G401 (cell line): ENCODE data around the gene MKRN2. TPM values are rescaled to one million over a fixed set of nuclear protein-coding genes. Genes with fewer than 3 reads are reported as not detected.
"Not testable (repeated sequence)": the region's sequence is repeated elsewhere in the genome, so short reads cannot be mapped to it uniquely, and the experiment has no call there.

ENCODE experiments used
- DNase-seq: peaks from one replicate; pipeline ENCODE4 v3.0.0-alpha.2; 2015; ENCODE audit warnings: low spot score
- in situ Hi-C: cut with HindIII; loops from 2 replicates; pipeline ENCODE4 v1.10.0; 2016; ENCODE audit warnings: low sequenced_read_pairs, mixed read lengths
- total RNA-seq: library from RNA; depleted of rRNA; stranded (reverse); fragments of >200 nt; shearing (Covaris generic); gene quantifications from 2 replicates; pipeline ENCODE4 v1.2.3, GENCODE V29; 2014; rRNA removed

Gene MKRN2
- total RNA-seq, 1 experiment from 2014 or later: 24.0 TPM

GRCh38 chr3:12620729-12621128 is 63.8 kb downstream of the MKRN2 start:
- in situ Hi-C loops: no loop called here
- DNase-seq: no peak

GRCh38 chr3:12622335-12622734 is 65.4 kb downstream of the MKRN2 start:
- DNase-seq: no peak
- in situ Hi-C loops: no loop called here

- no peak for DNase-seq
- in situ Hi-C loops: no loop called here
Observed at GRCh38 chr3:12624056-12624455, 67.2 kb downstream of the MKRN2 start.

GRCh38 chr3:12624964-12625363 is 68.1 kb downstream of the MKRN2 start:
- in situ Hi-C loops, DNase-seq: not testable (repeated sequence)

GRCh38 chr3:12627370-12627769 is 70.5 kb downstream of the MKRN2 start:
- DNase-seq: no peak
- in situ Hi-C loops: no loop called here

GRCh38 chr3:12628813-12629212 is 71.9 kb downstream of the MKRN2 start:
- in situ Hi-C loops: no loop called here
- no peak for DNase-seq

- in situ Hi-C loops: no loop called here
- DNase-seq: peak; percentile 32
Observed at GRCh38 chr3:12629560-12629959, 72.7 kb downstream of the MKRN2 start.

GRCh38 chr3:12630292-12630691 is 73.4 kb downstream of the MKRN2 start:
- no peak for DNase-seq
- in situ Hi-C loops: no loop called here

- in situ Hi-C loops, DNase-seq: not testable (repeated sequence)
Observed at GRCh38 chr3:12630843-12631242, 74.0 kb downstream of the MKRN2 start.

- in situ Hi-C loops: no loop called here
- no peak for DNase-seq
Observed at GRCh38 chr3:12632523-12632922, 75.6 kb downstream of the MKRN2 start.

GRCh38 chr3:12633108-12633507 is 76.2 kb downstream of the MKRN2 start:
- in situ Hi-C loops: no loop called here
- DNase-seq: no peak

Other genes starting within 250 kb of the MKRN2 start
- 21.4 and 32.0 TPM in 2 replicates for gene TSEN2, start 72.6 kb upstream of the MKRN2 start, total RNA-seq
- gene MKRN2OS, start 11.6 kb upstream of the MKRN2 start, total RNA-seq: not detected in 2 replicates
- gene RAF1, start 107.0 kb downstream of the MKRN2 start, total RNA-seq: 84.3 and 84.4 TPM in 2 replicates
- gene TMEM40, start 202.2 kb downstream of the MKRN2 start, total RNA-seq: not detected in 2 replicates
- gene CAND2, start 239.6 kb downstream of the MKRN2 start, total RNA-seq: 19.2 and 20.2 TPM in 2 replicates